SK-N-SH treated with all-trans-retinoic acid at 6 μM for 48 hours (cell line): ENCODE measurements around the gene ATP11A.

Source experiments
- ESRRG ChIP-seq: fragments of 250-450 bp; sonication (Bioruptor Pico); IDR thresholded peaks from 2 replicates; pipeline ENCODE4 v1.6.1; 2021; ENCODE audit warnings: mild to moderate bottlenecking
- RARB ChIP-seq: fragments of 250-450 bp; sonication (Bioruptor Pico); IDR thresholded peaks from 2 replicates; pipeline ENCODE4 v1.8.0; 2021; ENCODE audit warnings: mild to moderate bottlenecking, moderate library complexity
- ZFP30 ChIP-seq: fragments of 450-650 bp; formaldehyde crosslinking; IDR thresholded peaks from 2 replicates; pipeline ENCODE4 v1.5.0; 2022; ENCODE audit warnings: mild to moderate bottlenecking, moderate library complexity

- TF ChIP-seq ESRRG (CRISPR knock-in tag) (no peak), RARB (CRISPR knock-in tag) (no peak), ZFP30 (CRISPR knock-in tag) (no peak)
Measured at GRCh38 chr13:112743451-112744167, 53.8 kb downstream of the ATP11A start.
